ENCODE data around the gene SP140.

- TF ChIP-seq CTCF (conservative IDR thresholded peaks at IDR 0.05; ENCODE audit: low read depth in 2 of 2), result no peak
- no peak for TF ChIP-seq NANOG (IDR thresholded peaks at IDR 0.05; ENCODE audit: borderline replicate concordance)
- no peak for TF ChIP-seq EZH2 (IDR thresholded peaks at IDR 0.05; ENCODE audit: low read depth, unreplicated experiment)
- TF ChIP-seq CREB1 (CRISPR knock-in tag; IDR thresholded peaks at IDR 0.05; ENCODE audit: low read depth), result no peak
- TF ChIP-seq REST (IDR thresholded peaks at IDR 0.05; ENCODE audit: unreplicated experiment), result no peak
- TF ChIP-seq POLR2AphosphoS5 (IDR thresholded peaks at IDR 0.05; ENCODE audit: low read depth), result no peak
- no peak for TF ChIP-seq JUNB (IDR thresholded peaks at IDR 0.05; ENCODE audit: unreplicated experiment)
- no peak for TF ChIP-seq ZNF114 (CRISPR knock-in tag; IDR thresholded peaks at IDR 0.05)
- no peak for TF ChIP-seq EZH2phosphoT487 (IDR thresholded peaks at IDR 0.05; ENCODE audit: unreplicated experiment)
- no peak for TF ChIP-seq STAT1 (IDR thresholded peaks at IDR 0.05; ENCODE audit: unreplicated experiment)
- no peak for TF ChIP-seq ZNF331 (CRISPR knock-in tag; IDR thresholded peaks at IDR 0.05; ENCODE audit: low read depth)
- no peak for TF ChIP-seq ETS1 (IDR thresholded peaks at IDR 0.05)
Measured at GRCh38 chr2:230217424-230217823, 8.1 kb upstream of the SP140 start.

Measured in GM23338 (cell line).